Breast epithelium (tissue), 3 donors: ENCODE results near the gene WWOX.

Source experiments
- POLR2A ChIP-seq: fragments of 450-650 bp; IDR thresholded peaks from one replicate; pipeline ENCODE4 v1.6.1; 2016; ENCODE audit warnings: antibody characterized with exemption, mild to moderate bottlenecking, moderate library complexity
- TF ChIP-seq, protein P1 (sequence below), 3 donors: fragments of 450-650 bp; IDR thresholded peaks; one replicate each; pipeline ENCODE4 v1.5.1; 2016 to 2017; ENCODE audit warnings: antibody characterized with exemption in 3 of 3, mild to moderate bottlenecking in 3 of 3, moderate library complexity in 3 of 3

DNA sequence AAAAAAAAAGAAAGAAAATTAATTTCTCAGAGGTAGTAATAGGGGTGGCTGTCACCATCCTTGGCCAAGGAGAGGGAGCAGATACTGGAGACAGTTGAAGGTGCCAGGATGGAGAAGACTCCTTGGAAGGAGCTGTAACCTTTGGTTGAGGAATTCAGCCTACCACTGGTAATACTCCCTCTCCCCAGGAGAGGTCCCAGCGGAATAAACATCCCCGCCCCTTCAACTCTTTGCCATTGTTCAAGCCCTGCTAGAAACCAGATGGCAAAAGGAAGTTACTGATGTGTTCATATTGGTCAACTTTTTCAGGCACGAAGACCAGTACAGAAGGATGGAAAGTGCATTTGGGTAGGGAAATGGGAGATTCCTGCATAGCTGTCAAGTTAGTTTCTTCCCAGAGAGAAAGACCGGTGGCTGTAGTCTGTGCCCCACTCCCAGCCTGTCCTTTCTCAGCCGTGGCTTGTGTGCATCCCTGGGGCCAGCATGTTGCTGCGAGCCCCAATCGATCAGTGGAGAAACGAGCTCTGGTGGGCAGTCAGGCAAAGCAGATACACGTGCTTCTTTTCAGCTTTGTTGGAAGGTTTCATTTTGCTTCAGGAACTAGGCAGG lies 889.0 kb downstream of the WWOX start:
- TF ChIP-seq, protein P1, sequence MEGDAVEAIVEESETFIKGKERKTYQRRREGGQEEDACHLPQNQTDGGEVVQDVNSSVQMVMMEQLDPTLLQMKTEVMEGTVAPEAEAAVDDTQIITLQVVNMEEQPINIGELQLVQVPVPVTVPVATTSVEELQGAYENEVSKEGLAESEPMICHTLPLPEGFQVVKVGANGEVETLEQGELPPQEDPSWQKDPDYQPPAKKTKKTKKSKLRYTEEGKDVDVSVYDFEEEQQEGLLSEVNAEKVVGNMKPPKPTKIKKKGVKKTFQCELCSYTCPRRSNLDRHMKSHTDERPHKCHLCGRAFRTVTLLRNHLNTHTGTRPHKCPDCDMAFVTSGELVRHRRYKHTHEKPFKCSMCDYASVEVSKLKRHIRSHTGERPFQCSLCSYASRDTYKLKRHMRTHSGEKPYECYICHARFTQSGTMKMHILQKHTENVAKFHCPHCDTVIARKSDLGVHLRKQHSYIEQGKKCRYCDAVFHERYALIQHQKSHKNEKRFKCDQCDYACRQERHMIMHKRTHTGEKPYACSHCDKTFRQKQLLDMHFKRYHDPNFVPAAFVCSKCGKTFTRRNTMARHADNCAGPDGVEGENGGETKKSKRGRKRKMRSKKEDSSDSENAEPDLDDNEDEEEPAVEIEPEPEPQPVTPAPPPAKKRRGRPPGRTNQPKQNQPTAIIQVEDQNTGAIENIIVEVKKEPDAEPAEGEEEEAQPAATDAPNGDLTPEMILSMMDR (IDR thresholded peaks at IDR 0.05), result no peak
- no peak for TF ChIP-seq POLR2A
